ENCODE results near the gene COMMD10.

The COMMD10 gene

DNA sequence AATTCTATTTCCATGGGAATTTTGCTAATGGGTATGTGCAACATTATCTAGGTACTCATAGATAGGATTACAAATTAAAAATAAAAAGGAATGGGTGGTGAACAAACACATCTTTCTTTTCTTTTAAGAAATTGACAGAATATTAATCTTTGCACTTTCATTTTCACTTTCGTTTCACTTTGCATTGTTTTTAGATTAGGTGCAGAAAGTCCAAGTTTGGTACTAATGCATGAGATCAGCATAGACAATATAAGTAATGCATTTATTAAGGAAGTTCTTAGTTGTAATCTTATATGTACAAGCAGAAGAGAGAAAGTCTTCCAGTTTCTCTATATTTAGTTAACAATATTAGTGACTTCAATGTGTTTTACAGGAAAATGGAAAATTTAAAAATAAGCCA, 196.5 kb downstream of the COMMD10 start:
- in situ Hi-C loops (cut with MboI; ENCODE audit: low sequenced_read_pairs) = no loop called here

DNA sequence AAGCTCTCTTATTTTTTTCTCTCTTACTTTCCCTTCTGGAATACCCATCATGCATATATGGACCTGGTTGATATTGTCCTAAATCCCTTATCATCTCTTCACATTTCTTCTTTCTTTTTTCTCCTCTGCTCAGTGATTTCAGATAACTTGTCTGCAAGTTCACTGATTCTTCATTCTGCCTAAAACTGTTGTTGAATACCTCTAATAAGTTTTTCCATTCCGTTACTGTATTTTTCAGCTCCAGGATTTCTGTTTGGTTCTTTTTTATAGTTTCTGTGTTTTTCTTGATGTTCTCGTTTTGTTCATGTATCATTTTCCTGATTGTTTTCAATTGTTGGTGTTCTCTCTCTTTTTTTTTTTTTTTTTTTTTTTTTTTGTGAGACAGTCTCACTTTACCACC, 203.7 kb downstream of the COMMD10 start:
- in situ Hi-C loops (cut with MboI; ENCODE audit: low sequenced_read_pairs) = no loop called here

- in situ Hi-C loops (cut with MboI; ENCODE audit: low sequenced_read_pairs) = no loop called here
These were observed 204.5 kb downstream of the COMMD10 start for GRCh38 chr5:116289276-116289675.

DNA sequence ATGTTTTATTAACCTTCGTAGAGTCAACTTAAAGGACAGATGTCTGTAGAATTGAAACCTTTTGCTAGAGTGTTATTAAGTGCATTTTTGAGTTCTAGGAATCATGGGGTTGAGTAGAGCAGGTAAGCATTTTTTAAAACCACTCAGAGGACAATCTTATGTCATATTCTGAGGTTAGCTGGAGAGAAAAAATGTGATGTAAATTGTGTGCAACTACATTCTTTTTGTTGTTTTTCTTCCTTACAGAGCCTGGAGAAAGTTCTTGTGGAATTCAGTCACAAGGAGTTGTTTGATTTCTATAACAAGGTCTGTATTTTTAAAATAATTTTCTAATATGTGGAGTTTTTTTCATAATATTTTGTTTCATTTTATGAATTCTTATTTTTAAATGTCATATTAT, 206.4 kb downstream of the COMMD10 start:
- in situ Hi-C loops (cut with MboI; ENCODE audit: low sequenced_read_pairs) = no loop called here

GRCh38 chr5:116292321-116292720, 207.5 kb downstream of the COMMD10 start:
- in situ Hi-C loops (cut with MboI; ENCODE audit: low sequenced_read_pairs) = no loop called here

GRCh38 chr5:116296335-116297072, 211.7 kb downstream of the COMMD10 start:
- in situ Hi-C loops (cut with MboI; ENCODE audit: low sequenced_read_pairs) = no loop called here

DNA sequence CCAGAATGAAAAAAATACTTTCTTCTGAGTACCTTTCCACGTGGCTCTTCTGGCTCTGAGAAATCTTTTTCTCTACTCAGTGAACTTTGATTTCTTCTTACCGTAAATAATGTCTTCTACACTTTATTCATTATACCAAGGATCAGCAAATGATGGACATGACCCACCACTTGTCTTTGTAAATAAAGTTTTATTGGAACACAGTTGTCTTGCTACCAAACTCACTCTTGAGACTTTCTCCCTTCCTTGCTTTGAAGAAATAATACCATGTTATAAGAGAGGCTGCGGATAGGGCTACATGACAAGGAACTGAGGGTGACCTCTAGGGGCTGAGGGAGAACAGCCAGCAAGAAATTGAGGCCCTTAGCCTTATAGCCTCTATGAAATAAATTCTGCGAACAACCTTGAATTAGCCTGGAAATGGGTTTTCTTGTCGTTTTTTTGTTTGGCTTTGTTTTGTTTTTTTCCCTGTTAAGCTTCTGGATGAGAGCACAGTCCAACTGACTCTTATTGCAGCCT, 212.5 kb downstream of the COMMD10 start:
- in situ Hi-C loops (cut with MboI; ENCODE audit: low sequenced_read_pairs) = no loop called here

- in situ Hi-C loops (cut with MboI; ENCODE audit: low sequenced_read_pairs) = no loop called here
These were observed 215.2 kb downstream of the COMMD10 start for GRCh38 chr5:116299746-116300640.

GRCh38 chr5:116301110-116301509, 216.3 kb downstream of the COMMD10 start:
- in situ Hi-C loops (cut with MboI; ENCODE audit: low sequenced_read_pairs) = no loop called here

GRCh38 chr5:116303340-116303739, 218.5 kb downstream of the COMMD10 start:
- in situ Hi-C loops (cut with MboI; ENCODE audit: low sequenced_read_pairs) = no loop called here

- in situ Hi-C loops (cut with MboI; ENCODE audit: low sequenced_read_pairs) = no loop called here
These were observed 219.0 kb downstream of the COMMD10 start for GRCh38 chr5:116303810-116304209.

- in situ Hi-C loops (cut with MboI; ENCODE audit: low sequenced_read_pairs) = no loop called here
These were observed 221.1 kb downstream of the COMMD10 start for GRCh38 chr5:116305899-116306298.

DNA sequence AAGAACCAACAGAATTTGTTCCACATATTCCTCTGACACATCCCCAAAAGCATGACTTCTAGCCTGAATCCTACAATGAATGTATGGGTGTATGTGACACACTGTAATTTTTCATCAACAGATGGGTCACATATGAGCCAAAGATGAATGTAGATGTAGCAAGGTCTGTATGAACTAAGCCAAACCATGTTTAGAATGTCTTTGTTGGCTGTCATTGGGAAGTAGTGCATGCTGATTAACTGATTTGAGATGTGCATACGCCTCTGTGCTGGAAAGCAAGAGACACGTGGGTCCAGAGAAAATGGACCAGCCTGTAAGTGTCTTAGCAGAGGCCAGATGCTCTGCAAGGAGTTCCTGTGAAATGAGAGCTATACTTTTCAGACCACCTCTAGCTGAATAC, 222.0 kb downstream of the COMMD10 start:
- in situ Hi-C loops (cut with MboI; ENCODE audit: low sequenced_read_pairs) = no loop called here

GRCh38 chr5:116308391-116308790, 223.6 kb downstream of the COMMD10 start:
- in situ Hi-C loops (cut with MboI; ENCODE audit: low sequenced_read_pairs) = no loop called here

- in situ Hi-C loops (cut with MboI; ENCODE audit: low sequenced_read_pairs) = no loop called here
These were observed 228.5 kb downstream of the COMMD10 start for GRCh38 chr5:116313366-116313765.

DNA sequence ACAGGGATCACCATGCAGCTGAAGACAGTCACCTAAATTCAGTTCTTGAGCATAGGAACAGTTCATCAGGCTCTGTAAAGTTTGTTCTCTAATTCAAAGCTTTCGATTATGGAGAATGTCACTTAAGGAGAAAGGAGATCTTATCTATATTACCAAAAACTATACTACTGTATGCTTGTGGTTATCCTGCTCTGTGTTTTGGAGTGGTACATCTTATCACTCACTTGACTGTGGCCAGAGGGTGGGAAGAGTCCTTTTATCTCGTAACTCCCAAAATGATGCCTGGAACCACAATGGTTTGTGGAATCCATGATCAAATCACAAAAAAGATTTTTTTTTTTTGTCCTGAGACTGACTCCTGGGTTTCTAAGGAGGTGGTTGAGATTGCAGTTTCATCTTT, 230.7 kb downstream of the COMMD10 start:
- in situ Hi-C loops (cut with MboI; ENCODE audit: low sequenced_read_pairs) = no loop called here

DNA sequence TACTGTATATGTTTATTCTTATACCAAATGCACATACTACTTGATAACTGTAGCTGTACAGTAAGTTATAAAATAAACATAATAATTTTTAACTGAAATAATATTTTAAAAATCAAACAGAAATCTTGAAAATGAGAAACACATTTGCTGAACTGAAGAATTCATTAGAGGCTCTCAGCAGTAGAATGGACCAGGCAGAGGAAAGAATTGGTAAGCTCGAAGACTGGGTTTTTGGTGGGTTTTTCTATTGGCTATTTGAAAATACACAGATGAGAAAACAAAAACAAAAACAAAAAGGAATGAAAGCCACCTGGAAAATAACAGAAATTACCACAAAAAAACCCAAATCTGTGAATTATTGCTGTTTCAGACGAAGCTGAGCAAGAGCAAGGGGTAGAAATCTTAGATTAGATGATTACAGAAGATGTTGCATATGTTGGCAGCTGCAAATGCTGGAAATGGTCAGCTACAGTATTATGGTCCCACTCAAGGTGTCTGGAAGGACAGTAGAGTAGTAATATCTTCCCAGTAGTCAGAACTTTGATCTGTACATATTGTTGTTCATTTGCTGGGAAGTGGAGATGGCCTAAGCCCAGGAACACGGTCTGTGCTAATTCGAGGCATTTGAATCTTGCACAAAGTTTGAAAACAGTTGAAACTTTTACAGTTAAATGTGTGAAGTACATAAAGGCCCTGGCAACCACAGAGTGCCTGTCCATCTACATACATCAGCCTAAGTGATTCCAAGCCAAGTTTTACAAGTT, 233.4 kb downstream of the COMMD10 start:
- in situ Hi-C loops (cut with MboI; ENCODE audit: low sequenced_read_pairs) = no loop called here

DNA sequence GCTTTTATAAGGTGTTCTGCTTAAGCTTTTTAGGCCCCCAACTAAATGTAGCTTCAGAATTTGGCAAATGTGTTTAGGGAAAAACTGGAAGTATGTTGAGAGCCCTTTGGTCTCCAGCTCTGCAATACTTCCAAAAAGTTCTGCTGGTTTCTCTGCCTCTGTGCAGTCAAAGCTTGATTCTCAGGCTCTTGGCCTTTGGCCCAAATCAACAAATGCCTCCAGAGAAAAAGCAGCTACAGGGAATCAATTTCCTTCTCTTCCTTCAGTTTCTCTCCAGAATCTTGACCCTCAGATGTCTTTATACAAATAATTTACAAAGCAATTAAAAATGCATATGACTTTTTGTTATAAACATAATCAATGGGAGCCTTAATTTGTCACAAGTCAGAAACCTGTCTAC, 235.7 kb downstream of the COMMD10 start:
- in situ Hi-C loops (cut with MboI; ENCODE audit: low sequenced_read_pairs) = no loop called here

DNA sequence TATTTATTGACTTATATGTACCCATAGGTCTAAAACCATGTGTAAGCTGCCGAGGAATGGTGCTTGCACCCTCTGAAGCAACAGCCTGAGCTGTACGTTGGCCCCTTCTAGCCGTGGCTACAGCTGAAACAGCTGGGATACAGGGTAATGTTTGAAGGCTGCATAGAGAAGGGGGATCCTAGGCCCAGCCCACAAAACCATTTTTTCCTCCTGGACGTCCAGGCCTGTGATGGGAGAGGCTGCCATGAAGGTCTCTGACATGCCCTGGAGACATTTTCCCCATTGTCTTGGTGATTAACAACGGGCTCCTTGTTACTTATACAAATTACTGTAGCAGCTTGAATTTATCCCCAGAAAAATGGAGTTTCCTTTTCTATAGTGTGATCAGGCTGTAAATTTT, 244.7 kb downstream of the COMMD10 start:
- in situ Hi-C loops (cut with MboI; ENCODE audit: low sequenced_read_pairs) = no loop called here

DNA sequence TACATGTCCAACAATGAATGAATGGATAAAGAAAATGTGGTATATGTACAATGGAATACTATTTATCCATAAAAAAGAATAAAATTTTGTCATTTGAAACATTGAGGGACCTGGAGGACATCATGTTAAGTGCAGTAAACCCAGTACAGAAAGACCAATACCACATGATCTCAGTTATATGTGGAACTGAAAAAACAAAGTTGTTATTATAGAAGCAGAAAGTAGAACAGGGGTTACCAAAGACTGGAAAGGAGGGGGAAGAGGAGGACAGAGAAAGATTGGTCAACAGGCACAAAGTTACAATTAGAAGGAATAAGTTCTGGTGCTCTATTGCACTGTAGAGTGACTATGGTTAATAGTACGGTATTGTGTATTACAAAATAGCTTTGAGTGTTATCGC, 256.0 kb downstream of the COMMD10 start:
- in situ Hi-C loops (cut with MboI; ENCODE audit: low sequenced_read_pairs) = no loop called here
